GM18498 (cell line): Measurements from ENCODE around the gene KIF26B.

Experiments used
- ATAC-seq: cut with Tn5 transposase; IDR thresholded peaks from one replicate; pipeline ENCODE4 v1.9.1; 2021; ENCODE audit warnings: mild to moderate bottlenecking, moderate library complexity; ENCODE audit not compliant: unreplicated experiment

The KIF26B gene

GRCh38 chr1:245580651-245581050 is 425.9 kb downstream of the KIF26B start:
- ATAC-seq: no peak

GRCh38 chr1:245582026-245582425 is 427.2 kb downstream of the KIF26B start:
- ATAC-seq: no peak

- no peak for ATAC-seq
Measured at GRCh38 chr1:245583081-245583480, 428.3 kb downstream of the KIF26B start.

- ATAC-seq: no peak
Measured at GRCh38 chr1:245583575-245584330, 429.0 kb downstream of the KIF26B start.

GRCh38 chr1:245585252-245585959 is 430.6 kb downstream of the KIF26B start:
- ATAC-seq: no peak

- ATAC-seq: no peak
Measured at GRCh38 chr1:245587435-245588115, 432.8 kb downstream of the KIF26B start.

- ATAC-seq: no peak
Measured at GRCh38 chr1:245588116-245588639, 433.4 kb downstream of the KIF26B start.

- no peak for ATAC-seq
Measured at GRCh38 chr1:245589316-245589715, 434.5 kb downstream of the KIF26B start.

- ATAC-seq: no peak
Measured at GRCh38 chr1:245589906-245590305, 435.1 kb downstream of the KIF26B start.

- ATAC-seq: no peak
Measured at GRCh38 chr1:245590726-245591125, 435.9 kb downstream of the KIF26B start.

GRCh38 chr1:245591346-245592188 is 436.8 kb downstream of the KIF26B start:
- ATAC-seq: no peak

- no peak for ATAC-seq
Measured at GRCh38 chr1:245592189-245592460, 437.3 kb downstream of the KIF26B start.

- no peak for ATAC-seq
Measured at GRCh38 chr1:245598524-245599305, 443.9 kb downstream of the KIF26B start.

GRCh38 chr1:245599371-245600174 is 444.8 kb downstream of the KIF26B start:
- no peak for ATAC-seq

- no peak for ATAC-seq
Measured at GRCh38 chr1:245600658-245601057, 445.9 kb downstream of the KIF26B start.

- no peak for ATAC-seq
Measured at GRCh38 chr1:245603311-245603865, 448.6 kb downstream of the KIF26B start.

GRCh38 chr1:245604979-245605378 is 450.2 kb downstream of the KIF26B start:
- no peak for ATAC-seq

GRCh38 chr1:245605480-245606156 is 450.8 kb downstream of the KIF26B start:
- no peak for ATAC-seq
